Renal cortical epithelial cell (primary cell): ENCODE data around the gene XPO4. TPM values are rescaled to one million over a fixed set of nuclear protein-coding genes. Genes with fewer than 3 reads are reported as not detected.
"Not testable (repeated sequence)": the region's sequence is repeated elsewhere in the genome, so short reads cannot be mapped to it uniquely, and the experiment has no call there.

Experiments used
- DNase-seq: peaks from one replicate; pipeline ENCODE4 v3.0.0-alpha.2; 2011; ENCODE audit warnings: low read depth
- total RNA-seq: library from RNA; depleted of rRNA; stranded (reverse); fragments of >200 nt; gene quantifications from 2 replicates; pipeline ENCODE4 v1.2.3, GENCODE V29; 2014

XPO4 gene
- total RNA-seq, 1 donor from 2014 or later, result 30.5 TPM

GRCh38 chr13:20891034-20891433 is 11.5 kb downstream of the XPO4 start:
- no peak for DNase-seq

DNA sequence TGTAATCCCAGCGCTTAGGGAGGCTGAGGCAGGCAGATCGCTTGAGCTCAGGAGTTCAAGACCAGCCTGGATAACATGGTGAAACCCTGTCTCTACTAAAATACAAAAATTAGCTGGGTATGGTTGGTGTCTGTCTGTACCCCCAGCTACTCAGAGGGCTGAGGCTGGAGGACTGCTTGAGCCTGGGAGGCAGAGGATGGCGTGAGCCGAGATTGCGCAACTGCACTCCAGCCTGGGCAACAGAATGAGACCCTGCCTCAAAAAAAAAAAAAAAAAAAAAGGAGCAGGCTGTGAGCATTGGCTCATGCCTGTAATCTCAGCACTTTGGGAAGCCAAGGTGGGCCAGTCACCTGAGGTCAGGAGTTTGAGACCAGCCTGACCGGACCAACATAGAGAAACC is 12.0 kb downstream of the XPO4 start:
- DNase-seq, result not testable (repeated sequence)

DNA sequence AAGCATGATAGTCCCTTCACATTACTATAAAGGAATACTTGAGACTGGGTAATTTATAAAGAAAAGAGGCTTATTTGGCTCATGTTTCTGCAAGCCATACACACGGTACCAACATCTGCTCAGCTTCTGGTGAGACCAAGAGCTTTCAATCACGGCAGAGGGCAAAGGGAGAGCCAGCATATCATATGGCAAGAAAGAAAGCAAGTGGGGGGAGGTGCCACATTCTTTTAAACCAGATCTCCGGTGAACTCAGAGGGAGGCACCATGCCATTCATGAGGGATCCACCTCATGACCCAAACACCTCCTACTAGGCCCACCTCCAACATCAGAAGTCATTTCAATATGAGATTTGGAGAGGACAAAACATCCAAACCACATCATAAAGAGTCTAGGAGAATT is 20.3 kb downstream of the XPO4 start:
- DNase-seq, result peak; percentile 27

GRCh38 chr13:20877902-20878301 is 24.6 kb downstream of the XPO4 start:
- no peak for DNase-seq

DNA sequence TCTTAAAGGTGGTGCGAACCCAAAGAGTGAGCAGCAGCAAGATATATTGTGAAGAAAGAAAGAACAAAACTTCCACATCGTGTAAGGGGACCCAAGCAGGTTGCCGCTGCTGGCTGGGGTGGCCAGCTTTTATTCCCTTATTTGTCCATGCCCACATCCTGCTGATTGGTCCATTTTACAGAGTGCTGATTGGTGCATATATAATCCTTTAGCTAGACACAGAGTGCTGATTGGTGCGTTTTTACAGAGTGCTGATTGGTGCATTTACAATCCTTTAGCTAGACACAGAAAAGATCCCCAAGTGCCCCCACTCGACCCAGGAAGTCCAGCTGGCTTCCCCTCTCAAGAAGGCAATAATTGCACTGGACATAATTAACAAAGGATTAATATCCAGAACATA is 25.7 kb downstream of the XPO4 start:
- DNase-seq, result not testable (repeated sequence)

- not testable (repeated sequence) for DNase-seq
These were observed 28.1 kb downstream of the XPO4 start for GRCh38 chr13:20874439-20874838.

GRCh38 chr13:20873348-20873747 is 29.2 kb downstream of the XPO4 start:
- DNase-seq, result peak; percentile 74

DNA sequence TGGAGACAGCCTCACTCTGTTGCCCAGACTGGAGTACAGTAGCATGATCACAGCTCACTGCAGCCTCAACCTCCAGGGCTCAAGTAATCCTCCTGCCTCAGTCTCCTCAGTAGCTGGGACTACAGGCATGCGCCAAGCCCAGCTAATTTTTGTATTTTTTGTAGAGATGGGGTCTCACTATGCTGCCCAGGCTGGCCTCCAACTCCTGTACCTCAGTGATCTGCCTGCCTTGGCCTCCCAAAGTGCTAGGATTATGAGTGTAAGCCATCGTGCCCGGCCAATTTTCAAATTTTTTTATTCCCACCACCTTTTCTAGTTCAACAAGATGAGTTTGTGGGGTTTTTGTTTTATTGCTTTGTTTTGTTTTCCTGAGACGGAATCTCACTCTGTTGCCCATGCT is 31.7 kb downstream of the XPO4 start:
- DNase-seq, result no peak

DNA sequence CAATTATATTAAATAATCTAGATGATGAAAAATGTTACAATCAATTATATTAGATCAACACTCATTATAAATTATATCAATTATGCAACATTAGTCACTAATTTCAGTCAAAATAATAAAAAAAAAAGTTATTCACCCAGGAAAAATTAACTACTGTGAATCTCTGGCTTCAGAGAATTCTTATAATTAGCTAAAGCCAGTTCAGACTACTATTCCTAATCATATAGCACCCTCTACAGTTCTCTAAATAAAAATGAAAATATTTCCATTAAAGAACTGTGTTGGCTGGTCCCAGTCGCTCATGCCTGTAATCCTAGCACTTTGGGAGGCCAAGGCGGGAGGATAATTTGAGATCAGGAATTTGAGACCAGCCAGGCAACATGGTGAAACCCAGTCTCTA is 33.0 kb downstream of the XPO4 start:
- peak; percentile 35 for DNase-seq

DNA sequence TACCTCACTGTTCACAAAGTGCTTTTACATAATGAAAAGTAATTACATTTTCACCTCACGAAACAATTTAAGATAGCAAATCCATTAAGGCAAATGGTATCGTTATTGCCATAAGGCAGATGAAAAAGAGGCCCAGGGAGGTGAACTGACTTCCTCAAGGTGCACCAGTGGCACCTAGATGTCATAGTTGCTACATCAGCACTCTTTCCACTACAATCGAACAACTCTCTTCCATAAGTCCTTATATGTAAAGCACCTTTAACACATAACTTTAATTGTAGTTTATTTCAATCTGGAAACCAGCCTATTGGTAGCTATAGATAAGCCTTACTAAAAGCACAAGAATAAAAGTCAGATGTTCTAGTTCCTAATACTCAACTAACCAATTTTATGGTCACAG is 35.1 kb downstream of the XPO4 start:
- DNase-seq, result no peak

GRCh38 chr13:20861666-20862065 is 40.9 kb downstream of the XPO4 start:
- DNase-seq, result not testable (repeated sequence)

DNA sequence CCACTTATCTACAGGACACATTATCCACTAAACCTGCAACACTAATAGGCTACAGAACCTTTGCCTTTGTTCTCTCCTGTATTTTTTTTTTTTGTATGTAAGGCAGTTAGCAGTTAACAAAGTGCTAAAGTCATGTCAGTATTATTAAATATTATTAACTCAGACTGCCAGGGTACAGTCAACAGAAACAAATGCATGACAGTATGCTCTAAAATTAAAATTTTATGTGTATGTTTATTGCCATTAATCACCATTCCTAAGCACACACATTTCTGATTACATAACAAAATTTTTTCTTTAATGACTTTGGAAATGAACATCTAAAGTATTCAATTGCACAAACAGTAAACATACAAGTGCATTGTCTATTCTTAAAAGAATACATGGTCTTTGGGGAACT is 41.7 kb downstream of the XPO4 start:
- no peak for DNase-seq

GRCh38 chr13:20856650-20857049 is 45.9 kb downstream of the XPO4 start:
- no peak for DNase-seq

DNA sequence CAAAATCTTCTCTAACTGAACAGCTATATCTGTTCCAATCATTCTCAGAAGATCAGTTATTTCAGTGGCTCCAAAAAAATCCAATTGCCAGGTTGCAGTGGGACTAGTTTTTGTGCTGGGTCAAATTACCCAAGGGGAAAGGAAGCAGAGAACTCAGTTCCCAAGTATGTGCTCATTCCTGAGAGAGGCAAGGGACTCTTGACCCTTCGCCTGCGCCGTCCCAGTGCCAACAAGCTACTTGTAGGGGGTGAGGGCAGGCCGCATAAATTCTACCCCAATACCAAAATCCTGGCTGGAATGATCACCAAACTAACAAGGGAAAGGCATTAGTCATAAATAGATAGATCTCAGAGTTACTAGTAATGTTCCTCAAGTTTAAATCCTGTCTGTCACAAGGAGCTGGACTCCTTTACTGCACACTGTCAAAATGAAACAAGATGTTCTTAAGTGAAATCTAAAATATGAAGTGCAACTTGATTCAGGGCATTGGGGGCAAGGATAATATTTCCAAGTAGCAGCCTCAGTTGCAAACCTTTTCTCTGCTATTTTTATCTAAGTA is 50.6 kb downstream of the XPO4 start:
- no peak for DNase-seq

GRCh38 chr13:20848944-20849343 is 53.6 kb downstream of the XPO4 start:
- DNase-seq, result no peak

- peak; percentile 19 for DNase-seq
These were observed 54.3 kb downstream of the XPO4 start for GRCh38 chr13:20848203-20848602.

DNA sequence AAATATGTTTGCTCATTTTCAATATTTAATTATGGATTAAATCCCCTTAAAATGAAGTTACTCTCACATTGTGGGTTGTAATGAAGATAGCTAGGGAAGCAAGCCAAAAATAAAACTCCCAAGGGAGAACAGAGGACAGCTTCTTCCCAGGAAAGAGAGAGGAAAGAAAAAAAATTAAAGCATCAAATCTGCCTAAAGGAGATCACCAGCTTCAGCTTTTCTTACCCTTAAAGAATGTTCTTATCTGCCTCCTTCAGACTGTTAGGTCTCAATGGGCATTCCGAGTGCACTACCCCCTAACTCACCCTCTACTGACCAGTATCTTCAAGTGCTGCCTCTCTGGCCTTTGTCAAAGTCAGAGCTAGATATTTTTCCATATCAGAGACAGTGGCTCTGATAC is 55.2 kb downstream of the XPO4 start:
- DNase-seq, result no peak

- DNase-seq, result no peak
These were observed 59.4 kb downstream of the XPO4 start for GRCh38 chr13:20843166-20843565.

GRCh38 chr13:20840568-20840967 is 62.0 kb downstream of the XPO4 start:
- DNase-seq, result no peak

DNA sequence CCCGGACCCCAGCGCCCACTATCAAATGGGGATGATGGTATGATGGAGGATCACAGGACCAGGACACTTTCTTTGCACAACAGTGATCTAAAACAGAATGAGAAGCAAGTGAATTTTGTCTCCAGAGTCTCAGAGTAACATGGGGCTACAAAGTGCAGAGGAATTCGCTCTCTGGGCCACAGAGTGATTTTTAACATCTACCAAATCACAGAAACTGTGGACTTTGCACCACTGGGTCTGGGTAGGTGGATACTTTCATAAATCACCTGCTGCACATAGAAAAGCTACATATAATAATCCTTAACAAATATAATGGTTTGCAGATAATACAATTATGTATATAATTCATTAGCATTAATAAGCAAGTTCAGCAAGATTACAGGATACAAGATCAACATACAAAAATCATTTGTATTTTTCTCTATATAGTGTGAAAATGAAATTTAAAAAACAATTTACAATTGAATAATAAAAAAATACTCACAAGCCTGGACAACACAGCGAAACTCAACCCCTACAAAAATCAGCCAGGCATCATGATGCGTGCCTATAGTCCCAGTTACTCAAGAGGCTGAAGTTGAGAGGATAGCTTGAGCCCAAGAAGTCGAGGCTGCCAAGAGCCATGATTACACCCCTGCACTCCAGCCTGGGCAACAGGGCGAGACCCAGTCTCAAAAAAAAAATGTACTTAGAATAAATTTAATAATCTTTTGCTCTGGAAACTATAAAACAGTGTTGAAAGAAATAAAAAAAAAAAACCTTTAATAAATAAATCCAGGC is 68.5 kb downstream of the XPO4 start:
- no peak for DNase-seq

DNA sequence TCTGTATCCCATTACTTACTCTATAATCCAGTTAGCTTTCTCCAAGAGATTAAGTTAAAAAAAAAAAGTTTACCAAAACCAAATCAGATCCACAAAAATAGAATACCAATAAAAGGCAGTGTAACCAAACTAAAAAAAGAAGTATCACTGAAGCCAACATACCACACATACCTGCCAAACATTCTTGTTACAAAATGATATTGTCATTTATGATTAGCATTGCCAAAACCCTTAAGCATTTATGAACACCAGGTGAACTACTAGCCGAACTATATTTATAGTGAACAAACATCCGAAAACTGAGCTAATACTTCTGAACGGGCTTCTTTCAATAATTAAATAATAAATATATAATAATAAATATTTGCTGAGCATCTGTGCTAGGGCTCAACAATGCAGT is 69.7 kb downstream of the XPO4 start:
- no peak for DNase-seq

DNA sequence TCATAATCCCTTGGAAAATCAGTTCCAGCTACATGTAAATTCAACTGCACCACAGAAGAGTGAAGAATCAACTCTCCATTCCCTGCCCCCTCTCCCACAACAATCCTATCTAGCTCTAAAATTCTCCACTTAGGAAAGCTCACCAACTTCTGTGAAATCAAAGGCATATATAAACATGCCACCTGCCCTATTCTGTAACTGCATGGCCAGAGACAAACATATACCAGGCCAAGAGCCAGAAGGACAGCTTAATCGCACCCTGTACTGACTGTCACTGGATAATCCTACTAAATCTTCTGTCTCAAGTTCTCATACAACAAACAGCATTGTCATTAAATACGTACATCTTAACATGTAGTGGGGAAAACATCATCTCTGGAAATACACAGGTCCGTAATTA is 70.6 kb downstream of the XPO4 start:
- no peak for DNase-seq

GRCh38 chr13:20831254-20831653 is 71.3 kb downstream of the XPO4 start:
- no peak for DNase-seq
